ENCODE results near the gene C10orf62. TPM values are rescaled to one million over a fixed set of nuclear protein-coding genes. Genes with fewer than 3 reads are reported as not detected.
A peak's percentile ranks its signal among the peaks of the same experiment; 100 is the strongest.

The C10orf62 gene
- total RNA-seq, 1 donor = 0.36 TPM

DNA sequence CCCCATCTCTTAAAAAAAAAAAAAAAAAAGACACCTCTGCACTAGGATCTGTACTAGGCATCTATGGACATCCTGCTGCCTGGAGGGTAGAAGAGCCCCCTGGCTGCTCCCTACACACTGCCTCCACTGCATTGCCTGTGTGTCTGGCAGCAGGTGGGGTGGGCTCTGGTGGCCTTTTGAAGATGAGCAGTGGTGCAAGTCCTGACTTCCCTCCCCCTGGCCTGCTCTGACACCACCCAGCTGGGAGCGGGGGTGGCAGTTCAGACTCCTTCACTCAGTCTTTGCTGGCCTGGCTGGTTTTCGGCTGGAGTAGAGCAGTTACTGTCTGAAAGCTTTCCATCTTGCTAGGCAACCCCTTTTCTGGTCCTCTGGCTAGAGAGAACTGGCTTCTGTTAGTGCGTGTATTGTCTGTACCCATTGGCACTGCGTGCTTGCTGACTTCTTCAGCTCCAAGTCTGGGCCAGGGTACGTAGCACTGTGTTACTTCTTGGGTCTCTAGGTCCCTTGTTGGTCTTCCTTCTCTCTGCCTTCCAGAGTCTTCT is 17.6 kb downstream of the C10orf62 start:
- TF ChIP-seq CTCF (IDR thresholded peaks at IDR 0.05; ENCODE audit: extremely low read depth, low read depth, low read length) = no peak
- Histone ChIP-seq H2AFZ (ENCODE audit: low read length) (no peak overlapping the region), H3K4me2 (ENCODE audit: insufficient read depth, low read length) (no peak overlapping the region)

GRCh38 chr10:97608991-97609561 is 19.6 kb downstream of the C10orf62 start:
- no peak for DNase-seq (ENCODE audit: insufficient read length, low spot score, missing footprints)
- no peaks in the 10 kb centered on the region for H3K79me2 ChIP-seq (ENCODE audit: insufficient read depth, low read length)
- no peak overlapping the region for H3K4me3 ChIP-seq (ENCODE audit: insufficient read depth, low read length)
- no peak for TF ChIP-seq CTCF (IDR thresholded peaks at IDR 0.05; ENCODE audit: extremely low read depth, low read depth, low read length)
- H3K27me3 ChIP-seq (ENCODE audit: insufficient read depth, low read length) = no peaks in the 10 kb centered on the region
- H4K20me1 ChIP-seq (ENCODE audit: insufficient read depth, low read length) = no peaks in the 10 kb centered on the region
- H3K36me3 ChIP-seq (ENCODE audit: insufficient read depth, low read length) = no peaks in the 10 kb centered on the region
- no peaks in the 10 kb centered on the region for H3K4me1 ChIP-seq (ENCODE audit: insufficient read depth, low read length)
- H3K9me3 ChIP-seq (ENCODE audit: low read depth, low read length) = no peaks in the 10 kb centered on the region
- H2AFZ ChIP-seq (ENCODE audit: low read length) = no peak overlapping the region
- no peak overlapping the region for H3K4me2 ChIP-seq (ENCODE audit: insufficient read depth, low read length)
- H3K27ac ChIP-seq (ENCODE audit: low read depth, low read length) = no peak overlapping the region

More for the DNA sequence above, 17.6 kb downstream of the C10orf62 start:
- Histone ChIP-seq H3K27me3 (ENCODE audit: insufficient read depth, low read length) (no peaks in the 10 kb centered on the region), H3K27ac (ENCODE audit: low read depth, low read length) (no peak overlapping the region), H3K79me2 (ENCODE audit: insufficient read depth, low read length) (no peaks in the 10 kb centered on the region), H3K36me3 (ENCODE audit: insufficient read depth, low read length) (no peaks in the 10 kb centered on the region), H3K4me3 (ENCODE audit: insufficient read depth, low read length) (no peak overlapping the region), H3K9me3 (ENCODE audit: low read depth, low read length) (no peaks in the 10 kb centered on the region), H4K20me1 (ENCODE audit: insufficient read depth, low read length) (no peaks in the 10 kb centered on the region), H3K4me1 (ENCODE audit: insufficient read depth, low read length) (no peaks in the 10 kb centered on the region)
- no peak for DNase-seq (ENCODE audit: insufficient read length, low spot score, missing footprints)

GRCh38 chr10:97611473-97611872 is 22.0 kb downstream of the C10orf62 start:
- Histone ChIP-seq H3K27me3 (ENCODE audit: insufficient read depth, low read length) (no peaks in the 10 kb centered on the region), H2AFZ (ENCODE audit: low read length) (no peak overlapping the region), H3K79me2 (ENCODE audit: insufficient read depth, low read length) (no peaks in the 10 kb centered on the region), H3K4me3 (ENCODE audit: insufficient read depth, low read length) (no peak overlapping the region), H3K9me3 (ENCODE audit: low read depth, low read length) (no peaks in the 10 kb centered on the region), H3K4me1 (ENCODE audit: insufficient read depth, low read length) (no peaks in the 10 kb centered on the region), H4K20me1 (ENCODE audit: insufficient read depth, low read length) (no peaks in the 10 kb centered on the region), H3K36me3 (ENCODE audit: insufficient read depth, low read length) (peaks cover 4% of the 10 kb centered on the region), H3K4me2 (ENCODE audit: insufficient read depth, low read length) (no peak overlapping the region), H3K27ac (ENCODE audit: low read depth, low read length) (no peak overlapping the region)
- DNase-seq (ENCODE audit: insufficient read length, low spot score, missing footprints) = no peak
- no peak for TF ChIP-seq CTCF (IDR thresholded peaks at IDR 0.05; ENCODE audit: extremely low read depth, low read depth, low read length)

GRCh38 chr10:97612386-97612785 is 22.9 kb downstream of the C10orf62 start:
- Histone ChIP-seq H3K27me3 (ENCODE audit: insufficient read depth, low read length) (no peaks in the 10 kb centered on the region), H3K4me3 (ENCODE audit: insufficient read depth, low read length) (no peak overlapping the region), H3K4me1 (ENCODE audit: insufficient read depth, low read length) (no peaks in the 10 kb centered on the region), H3K36me3 (ENCODE audit: insufficient read depth, low read length) (peaks cover 4% of the 10 kb centered on the region), H3K27ac (ENCODE audit: low read depth, low read length) (no peak overlapping the region), H4K20me1 (ENCODE audit: insufficient read depth, low read length) (no peaks in the 10 kb centered on the region), H2AFZ (ENCODE audit: low read length) (no peak overlapping the region), H3K9me3 (ENCODE audit: low read depth, low read length) (no peaks in the 10 kb centered on the region), H3K4me2 (ENCODE audit: insufficient read depth, low read length) (no peak overlapping the region), H3K79me2 (ENCODE audit: insufficient read depth, low read length) (no peaks in the 10 kb centered on the region)
- DNase-seq (ENCODE audit: insufficient read length, low spot score, missing footprints) = peak; percentile 90
- TF ChIP-seq CTCF (IDR thresholded peaks at IDR 0.05; ENCODE audit: extremely low read depth, low read depth, low read length) = peak; percentile 51
